ENCODE measurements around the gene RMRP.
"Not testable (repeated sequence)": the region's sequence is repeated elsewhere in the genome, so short reads cannot be mapped to it uniquely, and the experiment has no call there.

The RMRP gene

GRCh38 chr9:35617548-35617947 is 40.3 kb downstream of the RMRP start:
- Histone ChIP-seq H3K9ac (ENCODE audit: low read length in 5 of 5) (peak overlapping the region in 3 of 5 donors; percentile 59 to 73 (median 70)), H3K9me3 (ENCODE audit: control insufficient read depth in 5 of 5, low read length in 5 of 5) (no peaks in the 10 kb centered on the region), H3K36me3 (ENCODE audit: control insufficient read depth in 5 of 5, insufficient read depth in 5 of 5, low read length in 5 of 5) (no peaks in the 10 kb centered on the region), H3K4me1 (ENCODE audit: control insufficient read depth in 5 of 5, insufficient read depth in 5 of 5, low read length in 5 of 5) (peaks cover 0 to 32% (median 18%) of the 10 kb centered on the region in 5 donors), H3K4me3 (ENCODE audit: low read depth in 1 of 5, low read length in 5 of 5) (peak overlapping the region; percentile 62 to 72 (median 65)), H3K27me3 (ENCODE audit: control insufficient read depth in 5 of 5, insufficient read depth in 4 of 5, low read length in 5 of 5) (peaks cover 0 to 2% (median 0%) of the 10 kb centered on the region in 5 donors), H3K27ac (ENCODE audit: low read depth, low read length) (no peak overlapping the region)

GRCh38 chr9:35616681-35617459 is 40.9 kb downstream of the RMRP start:
- H3K9ac ChIP-seq (ENCODE audit: low read length in 5 of 5), result peak overlapping the region in 4 of 5 donors; percentile 40 to 73 (median 64)
- H3K36me3 ChIP-seq (ENCODE audit: control insufficient read depth in 5 of 5, insufficient read depth in 5 of 5, low read length in 5 of 5), result no peaks in the 10 kb centered on the region
- peaks cover 0 to 32% (median 18%) of the 10 kb centered on the region in 5 donors for H3K4me1 ChIP-seq (ENCODE audit: control insufficient read depth in 5 of 5, insufficient read depth in 5 of 5, low read length in 5 of 5)
- H3K27ac ChIP-seq (ENCODE audit: low read depth, low read length), result no peak overlapping the region
- peak overlapping the region; percentile 62 to 72 (median 65) for H3K4me3 ChIP-seq (ENCODE audit: low read depth in 1 of 5, low read length in 5 of 5)
- H3K9me3 ChIP-seq (ENCODE audit: control insufficient read depth in 5 of 5, low read length in 5 of 5), result no peaks in the 10 kb centered on the region
- H3K27me3 ChIP-seq (ENCODE audit: control insufficient read depth in 5 of 5, insufficient read depth in 4 of 5, low read length in 5 of 5), result peaks cover 0 to 2% (median 0%) of the 10 kb centered on the region in 5 donors

- H3K4me1 ChIP-seq (ENCODE audit: control insufficient read depth in 5 of 5, insufficient read depth in 5 of 5, low read length in 5 of 5), result peaks cover 0 to 33% (median 18%) of the 10 kb centered on the region in 5 donors
- peaks cover 0 to 2% (median 0%) of the 10 kb centered on the region in 5 donors for H3K27me3 ChIP-seq (ENCODE audit: control insufficient read depth in 5 of 5, insufficient read depth in 4 of 5, low read length in 5 of 5)
- H3K9me3 ChIP-seq (ENCODE audit: control insufficient read depth in 5 of 5, low read length in 5 of 5), result no peaks in the 10 kb centered on the region
- peak overlapping the region in 3 of 5 donors; percentile 62 to 72 (median 63) for H3K4me3 ChIP-seq (ENCODE audit: low read depth in 1 of 5, low read length in 5 of 5)
- no peaks in the 10 kb centered on the region for H3K36me3 ChIP-seq (ENCODE audit: control insufficient read depth in 5 of 5, insufficient read depth in 5 of 5, low read length in 5 of 5)
- peak overlapping the region in 2 of 5 donors; percentile 59 to 70 for H3K9ac ChIP-seq (ENCODE audit: low read length in 5 of 5)
- H3K27ac ChIP-seq (ENCODE audit: low read depth, low read length), result no peak overlapping the region
These were observed 41.7 kb downstream of the RMRP start for GRCh38 chr9:35615981-35616680.

GRCh38 chr9:35612843-35613242 is 45.0 kb downstream of the RMRP start:
- Histone ChIP-seq H3K4me3 (ENCODE audit: low read depth in 1 of 5, low read length in 5 of 5) (no peak overlapping the region), H3K36me3 (ENCODE audit: control insufficient read depth in 5 of 5, insufficient read depth in 5 of 5, low read length in 5 of 5) (peaks cover 0 to 25% (median 23%) of the 10 kb centered on the region in 5 donors), H3K4me1 (ENCODE audit: control insufficient read depth in 5 of 5, insufficient read depth in 5 of 5, low read length in 5 of 5) (peaks cover 0 to 36% (median 20%) of the 10 kb centered on the region in 5 donors), H3K9ac (ENCODE audit: low read length in 5 of 5) (no peak overlapping the region), H3K27me3 (ENCODE audit: control insufficient read depth in 5 of 5, insufficient read depth in 4 of 5, low read length in 5 of 5) (peaks cover 0 to 2% (median 0%) of the 10 kb centered on the region in 5 donors), H3K9me3 (ENCODE audit: control insufficient read depth in 5 of 5, low read length in 5 of 5) (no peaks in the 10 kb centered on the region), H3K27ac (ENCODE audit: low read depth, low read length) (no peak overlapping the region)

GRCh38 chr9:35612066-35612465 is 45.8 kb downstream of the RMRP start:
- H3K27ac ChIP-seq (ENCODE audit: low read depth, low read length), result not testable (repeated sequence)

GRCh38 chr9:35611230-35611797 is 46.5 kb downstream of the RMRP start:
- Histone ChIP-seq H3K9me3 (ENCODE audit: control insufficient read depth in 5 of 5, low read length in 5 of 5) (no peaks in the 10 kb centered on the region), H3K4me3 (ENCODE audit: low read depth in 1 of 5, low read length in 5 of 5) (no peak overlapping the region), H3K36me3 (ENCODE audit: control insufficient read depth in 5 of 5, insufficient read depth in 5 of 5, low read length in 5 of 5) (peaks cover 0 to 36% (median 29%) of the 10 kb centered on the region in 5 donors), H3K4me1 (ENCODE audit: control insufficient read depth in 5 of 5, insufficient read depth in 5 of 5, low read length in 5 of 5) (peaks cover 0 to 36% (median 22%) of the 10 kb centered on the region in 5 donors), H3K27ac (ENCODE audit: low read depth, low read length) (no peak overlapping the region), H3K27me3 (ENCODE audit: control insufficient read depth in 5 of 5, insufficient read depth in 4 of 5, low read length in 5 of 5) (no peaks in the 10 kb centered on the region), H3K9ac (ENCODE audit: low read length in 5 of 5) (no peak overlapping the region)

More at GRCh38 chr9:35612066-35612465, 45.8 kb downstream of the RMRP start:
- not testable (repeated sequence) for H3K27me3 ChIP-seq (ENCODE audit: control insufficient read depth in 5 of 5, insufficient read depth in 4 of 5, low read length in 5 of 5); H3K4me3 ChIP-seq (ENCODE audit: low read depth in 1 of 5, low read length in 5 of 5); H3K9ac ChIP-seq (ENCODE audit: low read length in 5 of 5); H3K9me3 ChIP-seq (ENCODE audit: control insufficient read depth in 5 of 5, low read length in 5 of 5)
- H3K36me3 ChIP-seq (ENCODE audit: control insufficient read depth in 5 of 5, insufficient read depth in 5 of 5, low read length in 5 of 5), result peaks cover 0 to 32% (median 27%) of the 10 kb centered on the region in 5 donors
- peaks cover 0 to 35% (median 19%) of the 10 kb centered on the region in 5 donors for H3K4me1 ChIP-seq (ENCODE audit: control insufficient read depth in 5 of 5, insufficient read depth in 5 of 5, low read length in 5 of 5)

GRCh38 chr9:35609820-35610163 is 48.0 kb downstream of the RMRP start:
- H3K9ac ChIP-seq (ENCODE audit: low read length in 5 of 5), result no peak overlapping the region
- peaks cover 0 to 44% (median 30%) of the 10 kb centered on the region in 5 donors for H3K4me1 ChIP-seq (ENCODE audit: control insufficient read depth in 5 of 5, insufficient read depth in 5 of 5, low read length in 5 of 5)
- H3K36me3 ChIP-seq (ENCODE audit: control insufficient read depth in 5 of 5, insufficient read depth in 5 of 5, low read length in 5 of 5), result peaks cover 0 to 36% (median 29%) of the 10 kb centered on the region in 5 donors
- no peaks in the 10 kb centered on the region for H3K9me3 ChIP-seq (ENCODE audit: control insufficient read depth in 5 of 5, low read length in 5 of 5)
- H3K27ac ChIP-seq (ENCODE audit: low read depth, low read length), result peak overlapping the region; percentile 41
- H3K4me3 ChIP-seq (ENCODE audit: low read depth in 1 of 5, low read length in 5 of 5), result no peak overlapping the region
- no peaks in the 10 kb centered on the region for H3K27me3 ChIP-seq (ENCODE audit: control insufficient read depth in 5 of 5, insufficient read depth in 4 of 5, low read length in 5 of 5)

- no peaks in the 10 kb centered on the region for H3K9me3 ChIP-seq (ENCODE audit: control insufficient read depth in 5 of 5, low read length in 5 of 5)
- H3K27ac ChIP-seq (ENCODE audit: low read depth, low read length), result peak overlapping the region; percentile 41
- peak overlapping the region in 1 of 5 donors; percentile 3 for H3K9ac ChIP-seq (ENCODE audit: low read length in 5 of 5)
- peaks cover 0 to 36% (median 29%) of the 10 kb centered on the region in 5 donors for H3K36me3 ChIP-seq (ENCODE audit: control insufficient read depth in 5 of 5, insufficient read depth in 5 of 5, low read length in 5 of 5)
- no peak overlapping the region for H3K4me3 ChIP-seq (ENCODE audit: low read depth in 1 of 5, low read length in 5 of 5)
- peaks cover 2 to 50% (median 34%) of the 10 kb centered on the region in 5 donors for H3K4me1 ChIP-seq (ENCODE audit: control insufficient read depth in 5 of 5, insufficient read depth in 5 of 5, low read length in 5 of 5)
- H3K27me3 ChIP-seq (ENCODE audit: control insufficient read depth in 5 of 5, insufficient read depth in 4 of 5, low read length in 5 of 5), result no peaks in the 10 kb centered on the region
These were observed 48.6 kb downstream of the RMRP start for GRCh38 chr9:35609001-35609819.

GRCh38 chr9:35608221-35608620 is 49.6 kb downstream of the RMRP start:
- H3K9ac ChIP-seq (ENCODE audit: low read length in 5 of 5), result peak overlapping the region in 1 of 5 donors; percentile 5
- H3K36me3 ChIP-seq (ENCODE audit: control insufficient read depth in 5 of 5, insufficient read depth in 5 of 5, low read length in 5 of 5), result peaks cover 0 to 36% (median 29%) of the 10 kb centered on the region in 5 donors
- H3K4me3 ChIP-seq (ENCODE audit: low read depth in 1 of 5, low read length in 5 of 5), result no peak overlapping the region
- H3K27me3 ChIP-seq (ENCODE audit: control insufficient read depth in 5 of 5, insufficient read depth in 4 of 5, low read length in 5 of 5), result no peaks in the 10 kb centered on the region
- H3K9me3 ChIP-seq (ENCODE audit: control insufficient read depth in 5 of 5, low read length in 5 of 5), result no peaks in the 10 kb centered on the region
- peaks cover 7 to 56% (median 40%) of the 10 kb centered on the region in 5 donors for H3K4me1 ChIP-seq (ENCODE audit: control insufficient read depth in 5 of 5, insufficient read depth in 5 of 5, low read length in 5 of 5)
- H3K27ac ChIP-seq (ENCODE audit: low read depth, low read length), result no peak overlapping the region
